Neural cell (in vitro differentiated cells): ENCODE measurements around the gene PLXNA3. TPM values are rescaled to one million over a fixed set of nuclear protein-coding genes. Genes with fewer than 3 reads are reported as not detected.

Source experiments
- H2AFZ ChIP-seq: fragments of 200-600, 300-800 bp; sonication (generic), shearing (Covaris generic); 2 replicates; pipeline ENCODE4 v1.6.0; 2014; ENCODE audit warnings: low read depth, mild to moderate bottlenecking, antibody characterized with exemption, low read length, moderate library complexity
- H3F3A ChIP-seq: fragments of 200-600 bp; shearing (Covaris generic); 2 replicates; pipeline ENCODE4 v1.6.1; 2016; ENCODE audit warnings: mild to moderate bottlenecking, moderate library complexity, mixed read lengths, antibody characterized with exemption, low read length; ENCODE audit not compliant: insufficient read depth, poor library complexity, severe bottlenecking
- H3K27ac ChIP-seq: fragments of 200-600, 300-800 bp; sonication (generic), shearing (Covaris generic); 2 replicates; pipeline ENCODE4 v1.5.1; 2014; ENCODE audit warnings: mild to moderate bottlenecking, low read length, moderate library complexity
- H3K27me3 ChIP-seq: fragments of 300-800, 200-600 bp; sonication (generic), shearing (Covaris generic); 2 replicates; pipeline ENCODE4 v1.6.0; 2014; ENCODE audit warnings: mild to moderate bottlenecking, low read depth, low read length, moderate library complexity; ENCODE audit not compliant: insufficient read depth
- H3K36me3 ChIP-seq: fragments of 300-800, 200-600 bp; sonication (generic), shearing (Covaris generic); 2 replicates; pipeline ENCODE4 v1.5.1; 2014; ENCODE audit warnings: mild to moderate bottlenecking, antibody characterized with exemption, low read length, moderate library complexity; ENCODE audit not compliant: insufficient read depth
- H3K4me2 ChIP-seq: fragments of 300-800, 200-600 bp; sonication (generic), shearing (Covaris generic); 2 replicates; pipeline ENCODE4 v1.6.0; 2014; ENCODE audit warnings: mild to moderate bottlenecking, low read length
- H3K4me3 ChIP-seq: fragments of 300-800, 200-600 bp; sonication (generic), shearing (Covaris generic); 2 replicates; pipeline ENCODE4 v1.5.1; 2014; ENCODE audit warnings: mild to moderate bottlenecking, low read length, moderate library complexity
- H3K79me2 ChIP-seq: fragments of 200-600 bp; shearing (Covaris generic); replicated peaks from 2 replicates; pipeline ENCODE4 v1.6.0; 2014; ENCODE audit warnings: mild to moderate bottlenecking, low read length, moderate library complexity; ENCODE audit not compliant: insufficient read depth
- H3K9ac ChIP-seq: fragments of 300-800, 200-600 bp; sonication (generic), shearing (Covaris generic); 2 replicates; pipeline ENCODE4 v1.6.1; 2016; ENCODE audit warnings: mild to moderate bottlenecking, low read length, mixed read lengths
- H3K9me2 ChIP-seq: fragments of 200-600 bp; shearing (Covaris generic); 2 replicates; pipeline ENCODE4 v1.6.1; 2016; ENCODE audit warnings: mild to moderate bottlenecking, low read length, mixed read lengths; ENCODE audit not compliant: insufficient read depth
- H3K9me3 ChIP-seq: fragments of 200-600, 300-800 bp; sonication (generic), shearing (Covaris generic); 2 replicates; pipeline ENCODE4 v1.6.1; 2016; ENCODE audit warnings: mild to moderate bottlenecking, mixed run types, low read length, moderate library complexity, mixed read lengths
- H4K20me1 ChIP-seq: fragments of 200-600 bp; shearing (Covaris generic); 2 replicates; pipeline ENCODE4 v1.6.1; 2016; ENCODE audit warnings: mild to moderate bottlenecking, mixed run types; ENCODE audit not compliant: insufficient read depth
- CTCF ChIP-seq: fragments of 450-650 bp; IDR thresholded peaks from 2 replicates; pipeline ENCODE4 v1.5.1; 2014; ENCODE audit warnings: antibody characterized with exemption, mild to moderate bottlenecking, moderate library complexity; ENCODE audit not compliant: poor library complexity, severe bottlenecking
- EP300 ChIP-seq: fragments of 450-650 bp; conservative IDR thresholded peaks from 2 replicates; pipeline ENCODE4 v1.6.1; 2014; ENCODE audit warnings: antibody characterized with exemption, mild to moderate bottlenecking, moderate library complexity; ENCODE audit not compliant: poor library complexity, severe bottlenecking
- EZH2 ChIP-seq: fragments of 200-600, 300-800 bp; shearing (Covaris generic), sonication (generic); IDR thresholded peaks from 2 replicates; pipeline ENCODE4 v1.6.1; 2014; ENCODE audit warnings: antibody characterized with exemption, low read length, borderline replicate concordance, mild to moderate bottlenecking; ENCODE audit not compliant: insufficient read depth, poor library complexity, severe bottlenecking
- MXI1 ChIP-seq: fragments of 450-650 bp; conservative IDR thresholded peaks from 2 replicates; pipeline ENCODE4 v1.6.1; 2014; ENCODE audit warnings: antibody characterized with exemption, mild to moderate bottlenecking; ENCODE audit not compliant: poor library complexity, severe bottlenecking
- POLR2AphosphoS5 ChIP-seq: IDR thresholded peaks from 2 replicates; pipeline ENCODE4 v1.6.1; 2012
- RAD21 ChIP-seq: fragments of 450-650 bp; conservative IDR thresholded peaks from 2 replicates; pipeline ENCODE4 v1.6.1; 2014; ENCODE audit warnings: antibody characterized with exemption, mild to moderate bottlenecking, moderate library complexity
- REST ChIP-seq: IDR thresholded peaks from 2 replicates; pipeline ENCODE4 v1.6.1; 2012; ENCODE audit warnings: borderline replicate concordance
- SMC3 ChIP-seq: fragments of 450-650 bp; conservative IDR thresholded peaks from 2 replicates; pipeline ENCODE4 v1.6.1; 2014; ENCODE audit warnings: antibody characterized with exemption, mild to moderate bottlenecking, moderate library complexity; ENCODE audit not compliant: poor library complexity
- TAF1 ChIP-seq: IDR thresholded peaks from 2 replicates; pipeline ENCODE4 v1.6.1; 2012; ENCODE audit warnings: low read depth
- polyA plus RNA-seq: library from polyadenylated mRNA; depleted of rRNA; stranded (reverse); fragments of >200 nt; gene quantifications from 2 replicates; pipeline ENCODE4 v1.2.3, GENCODE V29; 2014

PLXNA3 gene
- polyA plus RNA-seq, 1 donor from 2014 or later, result 17.2 TPM

DNA sequence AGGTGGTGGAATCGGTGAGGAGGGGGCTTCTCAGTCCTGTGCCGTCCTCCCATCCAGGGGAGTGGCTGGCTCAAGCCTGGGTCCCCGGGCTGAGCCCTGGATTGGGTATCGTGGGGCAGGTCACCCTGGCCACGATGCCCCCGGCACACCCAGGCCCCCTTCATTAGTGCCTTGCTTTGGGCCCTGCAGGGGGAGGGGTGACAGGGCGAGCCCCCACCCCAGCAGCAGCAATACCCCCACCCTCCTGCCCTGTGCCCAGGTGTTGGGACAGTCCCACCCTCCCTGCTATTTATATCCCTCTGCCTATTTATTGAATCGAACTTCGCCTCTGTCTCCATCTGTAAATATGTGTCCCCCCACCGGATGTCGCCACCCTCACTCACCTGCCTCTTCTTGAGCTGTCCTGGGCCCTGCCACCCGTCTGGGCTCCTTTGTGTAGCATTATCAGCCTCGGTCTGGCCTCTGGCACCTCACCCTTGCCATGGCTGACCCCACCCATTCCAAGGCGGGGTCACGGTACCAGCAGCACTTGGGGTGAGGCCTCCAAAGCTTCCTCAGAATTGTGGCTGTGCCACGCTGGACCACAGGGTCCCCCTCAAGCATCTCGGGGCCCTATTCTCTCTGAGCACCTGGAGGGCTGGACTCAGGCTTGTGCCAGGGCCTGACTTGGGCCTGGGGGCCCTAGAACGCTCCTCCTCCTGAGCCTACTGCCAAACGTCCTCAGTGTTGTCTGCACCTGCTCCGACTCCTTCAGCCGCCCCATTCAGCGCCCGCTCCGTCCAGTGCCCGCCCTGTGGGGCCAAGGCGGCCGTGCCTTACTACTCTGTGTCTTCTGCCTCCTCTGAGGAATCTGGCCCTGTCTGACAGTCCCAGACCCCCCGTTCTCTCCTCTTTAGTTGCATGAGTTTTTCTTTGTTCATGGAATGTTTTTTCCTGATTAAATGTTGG, 14.9 kb downstream of the PLXNA3 start:
- Histone ChIP-seq H3K79me2 (no peaks in the 10 kb centered on the region), H3K36me3 (no peaks in the 10 kb centered on the region), H3K27me3 (no peaks in the 10 kb centered on the region), H3K4me3 (no peak overlapping the region), H3K9me3 (no peaks in the 10 kb centered on the region), H3K27ac (no peak overlapping the region), H2AFZ (no peak overlapping the region), H4K20me1 (no peaks in the 10 kb centered on the region), H3K9me2 (no peaks in the 10 kb centered on the region), H3F3A (no peaks in the 10 kb centered on the region), H3K9ac (no peak overlapping the region), H3K4me2 (no peak overlapping the region)
- TF ChIP-seq POLR2AphosphoS5 (no peak), MXI1 (no peak), RAD21 (no peak), CTCF (no peak), TAF1 (no peak), REST (no peak), EZH2 (no peak), EP300 (no peak), SMC3 (no peak)

DNA sequence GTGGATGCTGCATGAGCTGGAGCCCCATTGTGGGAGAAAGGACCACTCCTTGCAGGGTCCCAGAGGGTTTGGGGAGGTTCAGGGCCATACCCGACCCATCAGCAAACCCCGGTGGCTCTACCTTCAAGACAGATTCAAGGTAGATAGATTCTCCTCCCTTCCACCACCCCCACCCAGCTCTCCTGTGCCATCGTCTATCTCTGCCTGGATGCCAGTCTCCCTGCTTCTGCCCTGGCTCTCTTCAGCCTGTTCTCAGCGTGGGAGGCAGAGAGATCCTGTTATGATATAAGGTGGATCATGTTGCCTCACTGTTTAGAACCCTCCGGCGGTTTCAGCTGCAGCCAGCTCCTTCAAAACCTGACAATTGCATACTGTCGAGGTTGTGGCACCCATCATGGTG, 15.6 kb downstream of the PLXNA3 start:
- Histone ChIP-seq H3K4me2 (no peak overlapping the region), H3K36me3 (no peaks in the 10 kb centered on the region)

More for the DNA sequence above, 15.6 kb downstream of the PLXNA3 start:
- no peaks in the 10 kb centered on the region for H3F3A ChIP-seq
- H3K9ac ChIP-seq, result no peak overlapping the region
- no peak overlapping the region for H2AFZ ChIP-seq
- TF ChIP-seq REST, result no peak
- no peak for TF ChIP-seq CTCF
- TF ChIP-seq TAF1, result no peak
- no peak for TF ChIP-seq EZH2
- no peak for TF ChIP-seq EP300
- TF ChIP-seq POLR2AphosphoS5, result no peak
- TF ChIP-seq RAD21, result no peak
- TF ChIP-seq SMC3, result no peak
- no peak for TF ChIP-seq MXI1
- no peaks in the 10 kb centered on the region for H3K9me2 ChIP-seq
- H4K20me1 ChIP-seq, result no peaks in the 10 kb centered on the region
- H3K9me3 ChIP-seq, result no peaks in the 10 kb centered on the region
- no peak overlapping the region for H3K27ac ChIP-seq
- no peak overlapping the region for H3K4me3 ChIP-seq
- H3K27me3 ChIP-seq, result no peaks in the 10 kb centered on the region
- no peaks in the 10 kb centered on the region for H3K79me2 ChIP-seq
